ENCODE data around the gene WDR86. TPM values are rescaled to one million over a fixed set of nuclear protein-coding genes. Genes with fewer than 3 reads are reported as not detected.
A peak's percentile ranks its signal among the peaks of the same experiment; 100 is the strongest.

The WDR86 gene
- total and polyA plus RNA-seq, 2 experiments from 2014 or later: 9.1 to 59.1 TPM

GRCh38 chr7:151415375-151416105, 5.7 kb upstream of the WDR86 start:
- Histone ChIP-seq H3K27ac (ENCODE audit: low read depth) (no peak overlapping the region), H4K20me1 (replicated peaks; ENCODE audit: insufficient read depth) (peaks cover 3% of the 10 kb centered on the region), H3K4me2 (0 out of 2 replicates have a peak overlapping the region, but pooled peaks have one; percentile 39), H3K9me2 (ENCODE audit: insufficient read depth) (no peaks in the 10 kb centered on the region), H2AFZ (no peak overlapping the region), H3K4me1 (ENCODE audit: insufficient read depth) (peaks cover 30% of the 10 kb centered on the region), H3K27me3 (ENCODE audit: insufficient read depth) (peaks cover 55% of the 10 kb centered on the region), H3K36me3 (ENCODE audit: insufficient read depth) (no peaks in the 10 kb centered on the region), H3F3A (replicated peaks; ENCODE audit: low read depth) (no peaks in the 10 kb centered on the region; the same call in 1 of the 2 replicates), H3K4me3 (no peak overlapping the region), H3K79me2 (replicated peaks; ENCODE audit: insufficient read depth) (no peaks in the 10 kb centered on the region)
- DNase-seq (ENCODE audit: low spot score): no peak
- Mint-ChIP-seq H3K36me3 (ENCODE audit: low read depth) (peaks cover 7% of the 10 kb centered on the region; the same call in 1 of the 3 replicates), H3K4me3 (no peak overlapping the region), H3K27me3 (ENCODE audit: insufficient read depth, low read depth, poor library complexity) (peaks cover 40% of the 10 kb centered on the region), H3K4me1 (peaks cover 34% of the 10 kb centered on the region), H3K9me3 (peaks cover 15% of the 10 kb centered on the region), H3K27ac (no peak overlapping the region)
- no peak for ATAC-seq
- TF ChIP-seq CTCF (conservative IDR thresholded peaks at IDR 0.05; ENCODE audit: low read depth in 2 of 2) (no peak), ZNF462 (CRISPR knock-in tag; IDR thresholded peaks at IDR 0.05) (no peak), JUNB (IDR thresholded peaks at IDR 0.05; ENCODE audit: unreplicated experiment) (no peak), ETS1 (IDR thresholded peaks at IDR 0.05) (no peak), NANOG (IDR thresholded peaks at IDR 0.05; ENCODE audit: borderline replicate concordance) (no peak), EZH2phosphoT487 (IDR thresholded peaks at IDR 0.05; ENCODE audit: unreplicated experiment) (no peak), STAT1 (IDR thresholded peaks at IDR 0.05; ENCODE audit: unreplicated experiment) (no peak), CREB1 (CRISPR knock-in tag; IDR thresholded peaks at IDR 0.05; ENCODE audit: low read depth) (no peak), POLR2AphosphoS5 (IDR thresholded peaks at IDR 0.05; ENCODE audit: low read depth) (no peak)

Measured in GM23338 (cell line).